GM20000 (cell line): Measurements from ENCODE around the gene MAP6.

Experiments
- DNase-seq: peaks from one replicate; pipeline ENCODE4 v3.0.0; 2012; ENCODE audit warnings: low spot score
- CTCF ChIP-seq: IDR thresholded peaks from 2 replicates; pipeline ENCODE4 v1.5.1; 2012; ENCODE audit warnings: mild to moderate bottlenecking, control low read depth; ENCODE audit errors: extremely low read depth, missing control alignments

MAP6 gene

GRCh38 chr11:75561426-75562047 lies 107.3 kb downstream of the MAP6 start:
- DNase-seq = no peak
- TF ChIP-seq CTCF = no peak

GRCh38 chr11:75560644-75561043 lies 108.2 kb downstream of the MAP6 start:
- no peak for TF ChIP-seq CTCF

GRCh38 chr11:75558939-75559843 lies 109.6 kb downstream of the MAP6 start:
- TF ChIP-seq CTCF = no peak
- no peak for DNase-seq

More at GRCh38 chr11:75560644-75561043, 108.2 kb downstream of the MAP6 start:
- no peak for DNase-seq

- no peak for DNase-seq
- no peak for TF ChIP-seq CTCF
Measured at GRCh38 chr11:75557666-75558494, 111.0 kb downstream of the MAP6 start.

GRCh38 chr11:75556275-75556674 lies 112.6 kb downstream of the MAP6 start:
- DNase-seq = no peak
- no peak for TF ChIP-seq CTCF

- DNase-seq = no peak
- no peak for TF ChIP-seq CTCF
Measured at GRCh38 chr11:75555079-75555811, 113.6 kb downstream of the MAP6 start.
